Measurements from ENCODE around the gene COL18A1. TPM values are rescaled to one million over a fixed set of nuclear protein-coding genes. Genes with fewer than 3 reads are reported as not detected.

The COL18A1 gene
- total and polyA plus RNA-seq, 11 donors = 31.7 to 109 (median 59.0) TPM

DNA sequence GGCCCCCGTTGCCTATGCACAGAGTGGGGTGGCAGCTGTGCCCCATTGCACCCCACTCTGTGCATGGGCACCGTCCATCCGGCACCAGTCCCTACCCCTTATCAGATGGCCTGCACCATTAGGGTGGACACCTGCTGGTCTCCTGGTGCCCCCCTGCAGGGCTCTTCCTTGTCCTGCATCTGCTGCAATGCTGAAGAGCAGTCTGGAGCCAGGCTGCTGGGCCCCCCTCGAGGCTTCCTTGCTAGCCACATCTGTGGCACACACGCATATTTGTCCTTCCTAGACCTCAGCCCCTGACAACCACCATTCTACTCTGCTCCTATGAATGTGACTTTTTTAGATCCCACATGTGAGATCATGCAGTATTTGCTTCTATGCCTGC is 56.4 kb downstream of the COL18A1 start:
- intact Hi-C loops (cut with DNase I) = no loop called here
- Histone ChIP-seq H3K27ac (no peak overlapping the region), H3K9me3 (peaks cover 0 to 24% (median 13%) of the 10 kb centered on the region in 12 donors), H3K4me1 (peaks cover 0 to 12% (median 0%) of the 10 kb centered on the region in 12 donors), H3K4me3 (no peak overlapping the region), H3K36me3 (peaks cover 0 to 11% (median 0%) of the 10 kb centered on the region in 9 donors), H3K27me3 (no peaks in the 10 kb centered on the region)
- TF ChIP-seq POLR2A (IDR thresholded peaks at IDR 0.05) = no peak
- DNase-seq (peak in 1 of 5 donors; percentile 13), ATAC-seq (no peak)
- 93 to 98% (median 95%) methylated on average over 5 of the region's 5 CpGs for WGBS, 4 donors

DNA sequence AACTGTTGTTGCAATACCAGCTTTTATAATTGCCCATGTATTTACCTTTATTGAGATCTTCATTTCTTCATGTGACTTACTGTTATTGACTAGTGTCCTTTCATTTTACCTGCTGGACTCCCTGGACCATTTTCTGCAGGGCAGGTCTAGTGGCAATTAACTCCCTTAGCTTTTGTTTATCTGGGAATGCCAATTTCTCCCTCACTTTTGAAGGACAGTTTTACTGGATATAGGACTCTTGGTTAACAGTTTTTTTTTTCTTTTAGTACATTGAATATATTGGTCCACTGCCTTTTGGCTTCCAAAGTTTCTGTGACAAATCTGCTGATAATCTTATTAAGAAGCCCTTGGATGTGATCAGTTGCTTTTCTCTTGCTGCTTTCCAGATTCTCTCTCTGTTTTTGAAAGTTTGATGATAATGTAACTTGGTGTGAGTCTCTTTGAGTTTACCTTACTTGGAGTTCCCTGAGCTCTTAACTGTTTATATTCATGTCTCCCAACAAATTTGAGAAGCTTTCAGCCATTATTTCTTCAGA is 56.9 kb downstream of the COL18A1 start:
- peaks cover 0 to 24% (median 13%) of the 10 kb centered on the region in 12 donors for H3K9me3 ChIP-seq
- H3K4me1 ChIP-seq = peaks cover 0 to 12% (median 0%) of the 10 kb centered on the region in 12 donors
- ATAC-seq (no peak), DNase-seq (no peak)
- intact Hi-C loops (cut with DNase I) = no loop called here
- TF ChIP-seq POLR2A (IDR thresholded peaks at IDR 0.05) = no peak
- TF ChIP-seq, protein P1, sequence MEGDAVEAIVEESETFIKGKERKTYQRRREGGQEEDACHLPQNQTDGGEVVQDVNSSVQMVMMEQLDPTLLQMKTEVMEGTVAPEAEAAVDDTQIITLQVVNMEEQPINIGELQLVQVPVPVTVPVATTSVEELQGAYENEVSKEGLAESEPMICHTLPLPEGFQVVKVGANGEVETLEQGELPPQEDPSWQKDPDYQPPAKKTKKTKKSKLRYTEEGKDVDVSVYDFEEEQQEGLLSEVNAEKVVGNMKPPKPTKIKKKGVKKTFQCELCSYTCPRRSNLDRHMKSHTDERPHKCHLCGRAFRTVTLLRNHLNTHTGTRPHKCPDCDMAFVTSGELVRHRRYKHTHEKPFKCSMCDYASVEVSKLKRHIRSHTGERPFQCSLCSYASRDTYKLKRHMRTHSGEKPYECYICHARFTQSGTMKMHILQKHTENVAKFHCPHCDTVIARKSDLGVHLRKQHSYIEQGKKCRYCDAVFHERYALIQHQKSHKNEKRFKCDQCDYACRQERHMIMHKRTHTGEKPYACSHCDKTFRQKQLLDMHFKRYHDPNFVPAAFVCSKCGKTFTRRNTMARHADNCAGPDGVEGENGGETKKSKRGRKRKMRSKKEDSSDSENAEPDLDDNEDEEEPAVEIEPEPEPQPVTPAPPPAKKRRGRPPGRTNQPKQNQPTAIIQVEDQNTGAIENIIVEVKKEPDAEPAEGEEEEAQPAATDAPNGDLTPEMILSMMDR (IDR thresholded peaks at IDR 0.05) = no peak
- no peak overlapping the region for H3K27ac ChIP-seq
- H3K4me3 ChIP-seq = no peak overlapping the region
- no peaks in the 10 kb centered on the region for H3K27me3 ChIP-seq
- H3K36me3 ChIP-seq = peaks cover 0 to 11% (median 0%) of the 10 kb centered on the region in 9 donors

GRCh38 chr21:45463871-45464270 is 58.9 kb downstream of the COL18A1 start:
- Histone ChIP-seq H3K27ac (no peak overlapping the region), H3K9me3 (peaks cover 0 to 24% (median 13%) of the 10 kb centered on the region in 12 donors), H3K36me3 (peaks cover 0 to 23% (median 5%) of the 10 kb centered on the region in 9 donors), H3K27me3 (no peaks in the 10 kb centered on the region), H3K4me1 (peaks cover 0 to 5% (median 0%) of the 10 kb centered on the region in 12 donors), H3K4me3 (no peak overlapping the region)
- intact Hi-C loops (cut with DNase I) = no loop called here
- ATAC-seq = no peak
- no peak for TF ChIP-seq POLR2A (IDR thresholded peaks at IDR 0.05)
- peak in 2 of 5 donors; percentile 13 to 17 for DNase-seq
- 86 to 98% (median 94%) methylated on average over 7 of the region's 7 CpGs for WGBS, 4 donors

DNA sequence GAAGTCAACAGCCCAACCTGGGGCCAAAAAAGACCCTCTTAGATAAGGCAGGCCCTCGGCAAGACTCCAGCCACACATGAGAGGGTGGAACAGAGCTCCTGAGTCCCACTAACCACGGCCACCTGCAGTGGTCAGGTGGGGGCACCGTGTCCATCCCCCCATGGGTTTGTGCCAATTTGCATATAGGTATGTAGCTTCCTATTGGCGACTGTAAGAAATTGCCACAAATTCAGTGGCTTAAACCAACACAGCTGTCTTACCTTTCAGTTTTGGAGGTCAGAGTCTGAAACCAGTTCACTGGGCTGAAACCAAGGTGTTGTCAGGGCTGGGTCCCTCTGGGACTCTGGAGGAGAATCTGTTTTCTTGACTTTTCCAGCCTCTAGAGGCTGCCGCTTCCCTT is 59.3 kb downstream of the COL18A1 start:
- Histone ChIP-seq H3K36me3 (peaks cover 0 to 27% (median 6%) of the 10 kb centered on the region in 9 donors), H3K27ac (no peak overlapping the region), H3K9me3 (peaks cover 0 to 24% (median 13%) of the 10 kb centered on the region in 12 donors), H3K4me3 (no peak overlapping the region), H3K27me3 (no peaks in the 10 kb centered on the region), H3K4me1 (peaks cover 0 to 9% (median 0%) of the 10 kb centered on the region in 12 donors)
- 95 to 99% (median 98%) methylated on average over 4 to 5 of the region's 5 CpGs for WGBS, 4 donors
- peak in 2 of 5 donors; percentile 10 to 17 for DNase-seq
- no peak for ATAC-seq
- TF ChIP-seq, protein P1 (IDR thresholded peaks at IDR 0.05) = no peak
- no peak for TF ChIP-seq POLR2A (IDR thresholded peaks at IDR 0.05)
- intact Hi-C loops (cut with DNase I) = no loop called here

DNA sequence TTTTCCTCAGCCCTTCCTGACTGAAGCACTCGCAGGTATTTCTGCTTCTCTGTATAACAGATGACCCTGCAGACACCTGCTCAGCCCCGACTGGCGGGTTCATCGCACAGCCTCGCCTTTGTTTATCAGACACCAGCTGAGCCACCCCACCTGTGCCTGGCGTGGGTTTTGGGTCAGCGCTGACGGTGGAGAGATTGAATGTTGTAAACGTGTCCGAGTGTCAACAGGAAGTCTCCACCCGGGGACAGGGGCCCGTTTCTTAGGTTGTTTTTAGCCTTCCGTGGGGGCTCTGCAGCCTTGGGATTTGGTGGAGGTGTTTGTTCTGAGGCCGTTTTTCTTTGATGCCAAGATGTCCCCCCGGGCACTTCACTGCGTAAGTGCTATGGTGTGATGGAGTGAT is 60.1 kb downstream of the COL18A1 start:
- Histone ChIP-seq H3K36me3 (peaks cover 0 to 24% (median 6%) of the 10 kb centered on the region in 9 donors), H3K4me3 (no peak overlapping the region), H3K27me3 (no peaks in the 10 kb centered on the region), H3K4me1 (peaks cover 0 to 17% (median 4%) of the 10 kb centered on the region in 12 donors), H3K9me3 (peaks cover 0 to 24% (median 13%) of the 10 kb centered on the region in 12 donors), H3K27ac (no peak overlapping the region)
- peak in 2 of 5 donors; percentile 18 to 31 for DNase-seq
- ATAC-seq = no peak
- 67 to 75% (median 72%) methylated on average over 14 to 16 of the region's 16 CpGs for WGBS, 4 donors
- no peak for TF ChIP-seq POLR2A (IDR thresholded peaks at IDR 0.05)
- TF ChIP-seq, protein P1 (IDR thresholded peaks at IDR 0.05) = no peak
- intact Hi-C loops (cut with DNase I) = no loop called here
